GM23338 (cell line): ENCODE data around the gene CERS5. TPM values are rescaled to one million over a fixed set of nuclear protein-coding genes. Genes with fewer than 3 reads are reported as not detected.

Experiments used
- ATAC-seq: fragments of 200-7000 bp; cut with Tn5 transposase; 3 replicates; pipeline ENCODE4 v1.9.1; 2020
- DNase-seq: peaks from one replicate; pipeline ENCODE4 v3.0.0-alpha.2; 2015; ENCODE audit warnings: low spot score
- H2AFZ ChIP-seq: fragments of 200-600 bp; sonication (generic); 2 replicates; pipeline ENCODE4 v1.8.0; 2016; ENCODE audit warnings: antibody characterized with exemption, mild to moderate bottlenecking, moderate library complexity
- H3F3A ChIP-seq: fragments of 200-600 bp; sonication (generic); replicated peaks from 2 replicates; pipeline ENCODE4 v1.8.0; 2017; ENCODE audit warnings: antibody characterized with exemption, mixed run types, low read depth
- H3K27ac ChIP-seq: fragments of 200-600 bp; sonication (generic); 2 replicates; pipeline ENCODE4 v1.6.1; 2016; ENCODE audit warnings: low read depth
- H3K27me3 ChIP-seq: fragments of 200-600 bp; sonication (generic); 2 replicates; pipeline ENCODE4 v1.8.0; 2016; ENCODE audit warnings: mild to moderate bottlenecking, mixed run types, moderate library complexity; ENCODE audit not compliant: insufficient read depth
- H3K36me3 ChIP-seq: fragments of 200-600 bp; sonication (generic); 2 replicates; pipeline ENCODE4 v1.8.0; 2016; ENCODE audit warnings: mild to moderate bottlenecking; ENCODE audit not compliant: insufficient read depth
- H3K4me1 ChIP-seq: fragments of 200-600 bp; sonication (generic); 2 replicates; pipeline ENCODE4 v1.8.0; 2016; ENCODE audit warnings: mild to moderate bottlenecking, moderate library complexity; ENCODE audit not compliant: insufficient read depth
- H3K4me2 ChIP-seq: fragments of 200-600 bp; sonication (generic); 2 replicates; pipeline ENCODE4 v1.7.1; 2017; ENCODE audit warnings: mixed run types
- H3K4me3 ChIP-seq: fragments of 200-600 bp; sonication (generic); 2 replicates; pipeline ENCODE4 v1.6.1; 2016; ENCODE audit warnings: mixed run types
- H3K79me2 ChIP-seq: fragments of 200-600 bp; sonication (generic); replicated peaks from 2 replicates; pipeline ENCODE4 v1.8.0; 2017; ENCODE audit warnings: mild to moderate bottlenecking; ENCODE audit not compliant: insufficient read depth
- H3K9me2 ChIP-seq: fragments of 200-600 bp; sonication (generic); 2 replicates; pipeline ENCODE4 v1.8.0; 2017; ENCODE audit not compliant: insufficient read depth
- H4K20me1 ChIP-seq: fragments of 200-600 bp; sonication (generic); replicated peaks from 2 replicates; pipeline ENCODE4 v1.8.0; 2017; ENCODE audit warnings: mild to moderate bottlenecking; ENCODE audit not compliant: insufficient read depth
- H3K27ac Mint-ChIP-seq: 2 replicates; pipeline ENCODE4 v1.8.0; 2020; ENCODE audit warnings: inconsistent platforms, mild to moderate bottlenecking, moderate library complexity, mixed read lengths
- H3K27me3 Mint-ChIP-seq: 3 replicates; pipeline ENCODE4 v1.8.0; 2022; ENCODE audit warnings: low read depth, mild to moderate bottlenecking, moderate library complexity, mixed read lengths, inconsistent platforms; ENCODE audit not compliant: insufficient read depth, poor library complexity
- H3K36me3 Mint-ChIP-seq: 3 replicates; pipeline ENCODE4 v1.8.0; 2021; ENCODE audit warnings: low read depth, mild to moderate bottlenecking, inconsistent platforms, moderate library complexity, mixed read lengths
- H3K4me1 Mint-ChIP-seq: 3 replicates; pipeline ENCODE4 v1.8.0; 2020; ENCODE audit warnings: mild to moderate bottlenecking, inconsistent platforms, mixed read lengths
- H3K4me3 Mint-ChIP-seq: 3 replicates; pipeline ENCODE4 v1.8.0; 2021; ENCODE audit warnings: moderate library complexity, mild to moderate bottlenecking, inconsistent platforms, mixed read lengths
- H3K9me3 Mint-ChIP-seq: 3 replicates; pipeline ENCODE4 v1.8.0; 2020; ENCODE audit warnings: moderate library complexity, mild to moderate bottlenecking, inconsistent platforms, mixed read lengths
- CREB1 ChIP-seq: fragments of 250-450 bp; sonication (Bioruptor Pico); IDR thresholded peaks from 2 replicates; pipeline ENCODE4 v1.5.0; 2020; ENCODE audit warnings: low read depth, mild to moderate bottlenecking, moderate library complexity
- CTCF ChIP-seq, 2 experiments: fragments of 200-600 bp in 1 of 2; sonication (generic) in 1 of 2; conservative IDR thresholded peaks; 2 replicates each; pipeline versions ENCODE4 v1.5.1 to v1.6.1; 2016 to 2017; ENCODE audit warnings: antibody characterized with exemption in 2 of 2, low read depth in 2 of 2, mild to moderate bottlenecking in 2 of 2, moderate library complexity in 1 of 2
- EZH2 ChIP-seq: fragments of 200-600 bp; sonication (generic); IDR thresholded peaks from one replicate; pipeline ENCODE4 v1.8.0; 2017; ENCODE audit warnings: antibody characterized with exemption, mild to moderate bottlenecking, low read depth; ENCODE audit not compliant: unreplicated experiment
- EZH2phosphoT487 ChIP-seq: fragments of 200-600 bp; sonication (generic); IDR thresholded peaks from one replicate; pipeline ENCODE4 v1.8.1; 2018; ENCODE audit warnings: antibody characterized with exemption; ENCODE audit not compliant: unreplicated experiment
- JUNB ChIP-seq: IDR thresholded peaks from one replicate; pipeline ENCODE4 v1.6.1; 2016; ENCODE audit warnings: antibody characterized with exemption; ENCODE audit not compliant: unreplicated experiment
- NANOG ChIP-seq: IDR thresholded peaks from 2 replicates; pipeline ENCODE4 v1.6.1; 2016; ENCODE audit warnings: antibody characterized with exemption, borderline replicate concordance
- POLR2AphosphoS5 ChIP-seq: IDR thresholded peaks from 2 replicates; pipeline ENCODE4 v1.6.1; 2016; ENCODE audit warnings: antibody characterized with exemption, low read depth
- STAT1 ChIP-seq: IDR thresholded peaks from one replicate; pipeline ENCODE4 v1.6.1; 2016; ENCODE audit warnings: antibody characterized with exemption; ENCODE audit not compliant: unreplicated experiment
- ZNF114 ChIP-seq: fragments of 250-450 bp; sonication (Bioruptor Pico); IDR thresholded peaks from 2 replicates; pipeline ENCODE4 v1.5.0; 2020; ENCODE audit warnings: mild to moderate bottlenecking, moderate library complexity
- ZNF331 ChIP-seq: fragments of 250-450 bp; sonication (Bioruptor Pico); IDR thresholded peaks from 2 replicates; pipeline ENCODE4 v1.5.0; 2020; ENCODE audit warnings: low read depth, mild to moderate bottlenecking, moderate library complexity
- ZNF462 ChIP-seq: fragments of 250-450 bp; sonication (Bioruptor Pico); IDR thresholded peaks from 2 replicates; pipeline ENCODE4 v1.5.0; 2020; ENCODE audit warnings: mild to moderate bottlenecking, moderate library complexity
- polyA plus RNA-seq: library from polyadenylated mRNA; unstranded; fragments of >200 nt; fragmentation: Nextera tagmentation; extraction: Ambion mirVana; gene quantifications from 2 replicates; pipeline ENCODE4 v1.2.1, GENCODE V29; 2016
- total RNA-seq: library from RNA; depleted of rRNA; stranded (reverse); fragments of >200 nt; shearing (Covaris generic); gene quantifications from 2 replicates; pipeline ENCODE4 v1.2.3, GENCODE V29; 2014
- TF ChIP-seq, protein P1 (sequence below): IDR thresholded peaks from one replicate; pipeline ENCODE4 v1.6.1; 2018; ENCODE audit warnings: antibody characterized with exemption; ENCODE audit not compliant: unreplicated experiment
- TF ChIP-seq, protein P2 (sequence below): IDR thresholded peaks from 2 replicates; pipeline ENCODE4 v1.6.1; 2016; ENCODE audit warnings: antibody characterized with exemption

CERS5 gene
- total and polyA plus RNA-seq, 2 experiments from 2014 or later = 42.7 to 56.5 TPM

DNA sequence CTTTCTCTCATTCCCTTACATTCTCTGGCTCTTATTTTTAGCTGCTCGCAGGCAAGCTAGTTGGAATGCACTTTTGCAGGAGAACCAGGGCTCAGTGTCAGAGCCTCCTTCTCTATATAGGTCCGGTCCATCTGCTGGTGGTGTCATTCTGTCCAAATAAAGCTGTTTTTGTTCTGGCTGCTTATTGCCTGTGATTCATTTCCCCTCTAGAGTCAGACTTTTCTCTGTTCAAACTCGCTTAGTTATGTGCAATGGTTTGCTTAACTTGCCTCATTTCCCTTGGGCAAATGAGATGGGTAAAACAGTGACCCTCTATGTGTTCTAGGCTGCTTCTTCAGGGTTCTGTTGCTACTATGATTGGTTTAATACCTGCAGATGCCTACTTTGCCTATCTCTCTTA, 79.2 kb downstream of the CERS5 start:
- Mint-ChIP-seq H3K27ac (no peak overlapping the region), H3K4me1 (peaks cover 18% of the 10 kb centered on the region; the same call in 2 of the 3 replicates), H3K36me3 (peaks cover 73% of the 10 kb centered on the region), H3K4me3 (no peak overlapping the region), H3K9me3 (no peaks in the 10 kb centered on the region; the same call in 2 of the 3 replicates), H3K27me3 (no peaks in the 10 kb centered on the region)
- Histone ChIP-seq H3K79me2 (peaks cover 27% of the 10 kb centered on the region), H3K27me3 (no peaks in the 10 kb centered on the region), H3K9me2 (no peaks in the 10 kb centered on the region), H3F3A (peaks cover 31% of the 10 kb centered on the region), H2AFZ (no peak overlapping the region), H3K4me1 (peaks cover 5% of the 10 kb centered on the region), H3K4me2 (no peak overlapping the region), H3K36me3 (peaks cover 58% of the 10 kb centered on the region), H3K27ac (no peak overlapping the region), H4K20me1 (peaks cover 18% of the 10 kb centered on the region), H3K4me3 (no peak overlapping the region)
- no peak for DNase-seq
- TF ChIP-seq ZNF462 (CRISPR knock-in tag) (no peak), ZNF331 (no peak), EZH2 (no peak), POLR2AphosphoS5 (no peak), CREB1 (no peak), JUNB (no peak), NANOG (no peak), CTCF (conservative IDR thresholded peaks at IDR 0.05; ENCODE audit: low read depth in 2 of 2) (no peak), STAT1 (no peak), EZH2phosphoT487 (no peak), ZNF114 (CRISPR knock-in tag) (no peak)
- TF ChIP-seq, protein P1, sequence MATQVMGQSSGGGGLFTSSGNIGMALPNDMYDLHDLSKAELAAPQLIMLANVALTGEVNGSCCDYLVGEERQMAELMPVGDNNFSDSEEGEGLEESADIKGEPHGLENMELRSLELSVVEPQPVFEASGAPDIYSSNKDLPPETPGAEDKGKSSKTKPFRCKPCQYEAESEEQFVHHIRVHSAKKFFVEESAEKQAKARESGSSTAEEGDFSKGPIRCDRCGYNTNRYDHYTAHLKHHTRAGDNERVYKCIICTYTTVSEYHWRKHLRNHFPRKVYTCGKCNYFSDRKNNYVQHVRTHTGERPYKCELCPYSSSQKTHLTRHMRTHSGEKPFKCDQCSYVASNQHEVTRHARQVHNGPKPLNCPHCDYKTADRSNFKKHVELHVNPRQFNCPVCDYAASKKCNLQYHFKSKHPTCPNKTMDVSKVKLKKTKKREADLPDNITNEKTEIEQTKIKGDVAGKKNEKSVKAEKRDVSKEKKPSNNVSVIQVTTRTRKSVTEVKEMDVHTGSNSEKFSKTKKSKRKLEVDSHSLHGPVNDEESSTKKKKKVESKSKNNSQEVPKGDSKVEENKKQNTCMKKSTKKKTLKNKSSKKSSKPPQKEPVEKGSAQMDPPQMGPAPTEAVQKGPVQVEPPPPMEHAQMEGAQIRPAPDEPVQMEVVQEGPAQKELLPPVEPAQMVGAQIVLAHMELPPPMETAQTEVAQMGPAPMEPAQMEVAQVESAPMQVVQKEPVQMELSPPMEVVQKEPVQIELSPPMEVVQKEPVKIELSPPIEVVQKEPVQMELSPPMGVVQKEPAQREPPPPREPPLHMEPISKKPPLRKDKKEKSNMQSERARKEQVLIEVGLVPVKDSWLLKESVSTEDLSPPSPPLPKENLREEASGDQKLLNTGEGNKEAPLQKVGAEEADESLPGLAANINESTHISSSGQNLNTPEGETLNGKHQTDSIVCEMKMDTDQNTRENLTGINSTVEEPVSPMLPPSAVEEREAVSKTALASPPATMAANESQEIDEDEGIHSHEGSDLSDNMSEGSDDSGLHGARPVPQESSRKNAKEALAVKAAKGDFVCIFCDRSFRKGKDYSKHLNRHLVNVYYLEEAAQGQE = no peak
- TF ChIP-seq, protein P2, sequence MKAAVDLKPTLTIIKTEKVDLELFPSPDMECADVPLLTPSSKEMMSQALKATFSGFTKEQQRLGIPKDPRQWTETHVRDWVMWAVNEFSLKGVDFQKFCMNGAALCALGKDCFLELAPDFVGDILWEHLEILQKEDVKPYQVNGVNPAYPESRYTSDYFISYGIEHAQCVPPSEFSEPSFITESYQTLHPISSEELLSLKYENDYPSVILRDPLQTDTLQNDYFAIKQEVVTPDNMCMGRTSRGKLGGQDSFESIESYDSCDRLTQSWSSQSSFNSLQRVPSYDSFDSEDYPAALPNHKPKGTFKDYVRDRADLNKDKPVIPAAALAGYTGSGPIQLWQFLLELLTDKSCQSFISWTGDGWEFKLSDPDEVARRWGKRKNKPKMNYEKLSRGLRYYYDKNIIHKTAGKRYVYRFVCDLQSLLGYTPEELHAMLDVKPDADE = no peak
- no peak for ATAC-seq
